NK-92 treated with Interleukin-12 subunit alpha and Interleukin-12 subunit beta, amount 100 ng/mL, for 24 hours (cell line): Measurements from ENCODE around the gene TMEM109.
A peak's percentile ranks its signal among the peaks of the same experiment; 100 is the strongest.

Experiments used
- DNase-seq: peaks from one replicate; lab custom pipeline; 2025; lab: John Stamatoyannopoulos, UW

Gene TMEM109

GRCh38 chr11:60970890-60971289 lies 56.9 kb downstream of the TMEM109 start:
- DNase-seq: no peak

GRCh38 chr11:60971520-60971919 lies 57.6 kb downstream of the TMEM109 start, which contains the start of gene CD6:
Gene CD6 (plus strand): TSS chr11:60971680. CDS start chr11:60971866, 186 bp downstream.
- peak; percentile 22 for DNase-seq

- DNase-seq: no peak
Measured at GRCh38 chr11:60972182-60973030, 58.4 kb downstream of the TMEM109 start.
